WTC11 (cell line): ENCODE measurements around the gene OR2V2. TPM values are rescaled to one million over a fixed set of nuclear protein-coding genes. Genes with fewer than 3 reads are reported as not detected.

Source experiments
- ATAC-seq: fragments of 200-7000 bp; cut with Tn5 transposase; 2 replicates; pipeline ENCODE4 v1.10.0; 2021; ENCODE audit warnings: mild to moderate bottlenecking, moderate library complexity
- CTCF ChIA-PET: fragments of 300-600 bp; sonication (Branson Sonifier 250); formaldehyde crosslinking; loops from one replicate; lab custom pipeline; 2021; ENCODE audit warnings: antibody characterized with exemption; lab: Charles Lee
- POLR2A ChIA-PET: fragments of 350-600 bp; sonication (Branson Sonifier 250); formaldehyde crosslinking; loops from one replicate; lab custom pipeline; 2021; ENCODE audit warnings: antibody characterized with exemption; lab: Charles Lee
- DNase-seq: peaks from one replicate; pipeline ENCODE4 v3.0.0; 2021; ENCODE audit warnings: low spot score
- H3K27ac Mint-ChIP-seq: 2 replicates; pipeline ENCODE4 v1.8.0; 2021; ENCODE audit warnings: mixed read lengths
- H3K27me3 Mint-ChIP-seq: 2 replicates; pipeline ENCODE4 v1.8.0; 2021; ENCODE audit warnings: low read depth, mild to moderate bottlenecking, moderate library complexity, mixed read lengths
- H3K36me3 Mint-ChIP-seq: 2 replicates; pipeline ENCODE4 v1.8.0; 2021; ENCODE audit warnings: mixed read lengths
- H3K4me1 Mint-ChIP-seq: 2 replicates; pipeline ENCODE4 v1.8.0; 2022; ENCODE audit warnings: mixed read lengths
- H3K4me3 Mint-ChIP-seq: 2 replicates; pipeline ENCODE4 v1.8.0; 2021; ENCODE audit warnings: mild to moderate bottlenecking, moderate library complexity, mixed read lengths
- H3K9me3 Mint-ChIP-seq: 2 replicates; pipeline ENCODE4 v1.8.0; 2021; ENCODE audit warnings: mixed read lengths
- ARID4B ChIP-seq: sonication (generic); formaldehyde crosslinking; IDR thresholded peaks from 2 replicates; pipeline ENCODE4 v1.8.0; 2023; ENCODE audit warnings: missing genetic modification reagents, mild to moderate bottlenecking, borderline replicate concordance
- ATF1 ChIP-seq: sonication (generic); formaldehyde crosslinking; IDR thresholded peaks from 2 replicates; pipeline ENCODE4 v1.8.1; 2023; ENCODE audit warnings: mild to moderate bottlenecking, moderate library complexity, missing genetic modification reagents
- CBFB ChIP-seq: sonication (generic); formaldehyde crosslinking; IDR thresholded peaks from 2 replicates; pipeline ENCODE4 v1.8.1; 2022; ENCODE audit warnings: mild to moderate bottlenecking, low read depth, missing genetic modification reagents
- CREM ChIP-seq: sonication (generic); formaldehyde crosslinking; IDR thresholded peaks from 2 replicates; pipeline ENCODE4 v1.8.1; 2022; ENCODE audit warnings: mild to moderate bottlenecking, missing genetic modification reagents, moderate library complexity
- EMX1 ChIP-seq: fragments of 250-450 bp; sonication (Bioruptor Pico); IDR thresholded peaks from 2 replicates; pipeline ENCODE4 v1.8.0; 2021; ENCODE audit warnings: mild to moderate bottlenecking
- IRF1 ChIP-seq: sonication (generic); formaldehyde crosslinking; IDR thresholded peaks from 2 replicates; pipeline ENCODE4 v1.8.0; 2023; ENCODE audit warnings: missing genetic modification reagents
- NFE2L1 ChIP-seq: sonication (generic); formaldehyde crosslinking; IDR thresholded peaks from 2 replicates; pipeline ENCODE4 v1.8.1; 2023; ENCODE audit warnings: missing genetic modification reagents
- RORB ChIP-seq: fragments of 250-450 bp; sonication (Bioruptor Pico); IDR thresholded peaks from 2 replicates; pipeline ENCODE4 v1.9.0; 2021; ENCODE audit warnings: mild to moderate bottlenecking
- SMAD3 ChIP-seq: sonication (generic); formaldehyde crosslinking; IDR thresholded peaks from 2 replicates; pipeline ENCODE4 v1.8.0; 2022; ENCODE audit warnings: missing genetic modification reagents, mild to moderate bottlenecking, borderline replicate concordance
- ZNF121 ChIP-seq: sonication (generic); formaldehyde crosslinking; IDR thresholded peaks from 2 replicates; pipeline ENCODE4 v1.8.0; 2023; ENCODE audit warnings: missing genetic modification reagents
- ZNF317 ChIP-seq: sonication (generic); formaldehyde crosslinking; IDR thresholded peaks from 2 replicates; pipeline ENCODE4 v1.8.1; 2023; ENCODE audit warnings: low read depth, mild to moderate bottlenecking, moderate library complexity, missing genetic modification reagents, borderline replicate concordance
- total RNA-seq: library from RNA; stranded (reverse); gene quantifications from 3 replicates; pipeline ENCODE4 v1.2.3, GENCODE V29; 2021
- TF ChIP-seq, protein P1 (sequence below): sonication (generic); formaldehyde crosslinking; IDR thresholded peaks from 2 replicates; pipeline ENCODE4 v1.8.1; 2023; ENCODE audit warnings: mild to moderate bottlenecking, missing genetic modification reagents
- TF ChIP-seq, protein P2 (sequence below): sonication (generic); formaldehyde crosslinking; IDR thresholded peaks from 2 replicates; pipeline ENCODE4 v1.8.0; 2022; ENCODE audit warnings: missing genetic modification reagents
- TF ChIP-seq, protein P3 (sequence below): sonication (generic); formaldehyde crosslinking; IDR thresholded peaks from 2 replicates; pipeline ENCODE4 v1.8.0; 2022; ENCODE audit warnings: mild to moderate bottlenecking, missing genetic modification reagents
- TF ChIP-seq, protein P4 (sequence below): fragments of 250-450 bp; sonication (Bioruptor Pico); conservative IDR thresholded peaks from 2 replicates; pipeline ENCODE4 v1.9.0; 2021; ENCODE audit warnings: mild to moderate bottlenecking
- TF ChIP-seq, protein P5 (sequence below): fragments of 250-450 bp; sonication (Bioruptor Pico); IDR thresholded peaks from 2 replicates; pipeline ENCODE4 v1.9.0; 2021; ENCODE audit warnings: mild to moderate bottlenecking, borderline replicate concordance

OR2V2 gene
- total RNA-seq, 1 experiment from 2014 or later, result not detected

GRCh38 chr5:181204826-181205760, 57.7 kb downstream of the OR2V2 start, which contains the start of gene TRIM7:
TRIM7 (minus strand) TSS chr5:181205196; CDS start chr5:181205110, 86 bp downstream.
- CTCF ChIA-PET, result interaction anchor here (0.6 to 4.6 kb wide), 7 partner anchors 10 to 40 kb away, joined by 3 to 42 read pairs (median 5); partner anchors contain the start of gene TRIM41
- Mint-ChIP-seq H3K9me3 (no peaks in the 10 kb centered on the region), H3K36me3 (peaks cover 6% of the 10 kb centered on the region; the same call in 1 of the 2 replicates), H3K27me3 (peaks cover 72% of the 10 kb centered on the region), H3K4me1 (peaks cover 30% of the 10 kb centered on the region), H3K4me3 (peak within 1 kb of the TSS; percentile 94), H3K27ac (no peak within 1 kb of the TSS)
- ATAC-seq, result peak; percentile 1
- POLR2A ChIA-PET, result interaction anchor here (2.3 kb wide), 1 partner anchor 13 kb away, joined by 11 read pairs; no protein-coding TSS in a partner anchor
- peak; percentile 55 for DNase-seq
- TF ChIP-seq NFE2L1 (CRISPR knock-in tag) (no peak), IRF1 (CRISPR knock-in tag) (no peak), ATF1 (CRISPR knock-in tag) (no peak), ZNF121 (CRISPR knock-in tag) (0 out of 2 replicates have a peak, but pooled peaks have one; percentile 24), ZNF317 (CRISPR knock-in tag) (no peak), ARID4B (no peak), RORB (CRISPR knock-in tag) (no peak), EMX1 (CRISPR knock-in tag) (no peak), CREM (CRISPR knock-in tag) (no peak), SMAD3 (CRISPR knock-in tag) (no peak), CBFB (CRISPR knock-in tag) (no peak)
- TF ChIP-seq, protein P1, sequence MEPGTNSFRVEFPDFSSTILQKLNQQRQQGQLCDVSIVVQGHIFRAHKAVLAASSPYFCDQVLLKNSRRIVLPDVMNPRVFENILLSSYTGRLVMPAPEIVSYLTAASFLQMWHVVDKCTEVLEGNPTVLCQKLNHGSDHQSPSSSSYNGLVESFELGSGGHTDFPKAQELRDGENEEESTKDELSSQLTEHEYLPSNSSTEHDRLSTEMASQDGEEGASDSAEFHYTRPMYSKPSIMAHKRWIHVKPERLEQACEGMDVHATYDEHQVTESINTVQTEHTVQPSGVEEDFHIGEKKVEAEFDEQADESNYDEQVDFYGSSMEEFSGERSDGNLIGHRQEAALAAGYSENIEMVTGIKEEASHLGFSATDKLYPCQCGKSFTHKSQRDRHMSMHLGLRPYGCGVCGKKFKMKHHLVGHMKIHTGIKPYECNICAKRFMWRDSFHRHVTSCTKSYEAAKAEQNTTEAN, result 0 out of 2 replicates have a peak, but pooled peaks have one; percentile 6
- TF ChIP-seq, protein P2, sequence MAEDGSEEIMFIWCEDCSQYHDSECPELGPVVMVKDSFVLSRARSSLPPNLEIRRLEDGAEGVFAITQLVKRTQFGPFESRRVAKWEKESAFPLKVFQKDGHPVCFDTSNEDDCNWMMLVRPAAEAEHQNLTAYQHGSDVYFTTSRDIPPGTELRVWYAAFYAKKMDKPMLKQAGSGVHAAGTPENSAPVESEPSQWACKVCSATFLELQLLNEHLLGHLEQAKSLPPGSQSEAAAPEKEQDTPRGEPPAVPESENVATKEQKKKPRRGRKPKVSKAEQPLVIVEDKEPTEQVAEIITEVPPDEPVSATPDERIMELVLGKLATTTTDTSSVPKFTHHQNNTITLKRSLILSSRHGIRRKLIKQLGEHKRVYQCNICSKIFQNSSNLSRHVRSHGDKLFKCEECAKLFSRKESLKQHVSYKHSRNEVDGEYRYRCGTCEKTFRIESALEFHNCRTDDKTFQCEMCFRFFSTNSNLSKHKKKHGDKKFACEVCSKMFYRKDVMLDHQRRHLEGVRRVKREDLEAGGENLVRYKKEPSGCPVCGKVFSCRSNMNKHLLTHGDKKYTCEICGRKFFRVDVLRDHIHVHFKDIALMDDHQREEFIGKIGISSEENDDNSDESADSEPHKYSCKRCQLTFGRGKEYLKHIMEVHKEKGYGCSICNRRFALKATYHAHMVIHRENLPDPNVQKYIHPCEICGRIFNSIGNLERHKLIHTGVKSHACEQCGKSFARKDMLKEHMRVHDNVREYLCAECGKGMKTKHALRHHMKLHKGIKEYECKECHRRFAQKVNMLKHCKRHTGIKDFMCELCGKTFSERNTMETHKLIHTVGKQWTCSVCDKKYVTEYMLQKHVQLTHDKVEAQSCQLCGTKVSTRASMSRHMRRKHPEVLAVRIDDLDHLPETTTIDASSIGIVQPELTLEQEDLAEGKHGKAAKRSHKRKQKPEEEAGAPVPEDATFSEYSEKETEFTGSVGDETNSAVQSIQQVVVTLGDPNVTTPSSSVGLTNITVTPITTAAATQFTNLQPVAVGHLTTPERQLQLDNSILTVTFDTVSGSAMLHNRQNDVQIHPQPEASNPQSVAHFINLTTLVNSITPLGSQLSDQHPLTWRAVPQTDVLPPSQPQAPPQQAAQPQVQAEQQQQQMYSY, result peak; percentile 42; the same call in 1 of the 2 replicates
- TF ChIP-seq, protein P3, sequence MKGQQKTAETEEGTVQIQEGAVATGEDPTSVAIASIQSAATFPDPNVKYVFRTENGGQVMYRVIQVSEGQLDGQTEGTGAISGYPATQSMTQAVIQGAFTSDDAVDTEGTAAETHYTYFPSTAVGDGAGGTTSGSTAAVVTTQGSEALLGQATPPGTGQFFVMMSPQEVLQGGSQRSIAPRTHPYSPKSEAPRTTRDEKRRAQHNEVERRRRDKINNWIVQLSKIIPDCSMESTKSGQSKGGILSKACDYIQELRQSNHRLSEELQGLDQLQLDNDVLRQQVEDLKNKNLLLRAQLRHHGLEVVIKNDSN (CRISPR knock-in tag), result no peak
- TF ChIP-seq, protein P4, sequence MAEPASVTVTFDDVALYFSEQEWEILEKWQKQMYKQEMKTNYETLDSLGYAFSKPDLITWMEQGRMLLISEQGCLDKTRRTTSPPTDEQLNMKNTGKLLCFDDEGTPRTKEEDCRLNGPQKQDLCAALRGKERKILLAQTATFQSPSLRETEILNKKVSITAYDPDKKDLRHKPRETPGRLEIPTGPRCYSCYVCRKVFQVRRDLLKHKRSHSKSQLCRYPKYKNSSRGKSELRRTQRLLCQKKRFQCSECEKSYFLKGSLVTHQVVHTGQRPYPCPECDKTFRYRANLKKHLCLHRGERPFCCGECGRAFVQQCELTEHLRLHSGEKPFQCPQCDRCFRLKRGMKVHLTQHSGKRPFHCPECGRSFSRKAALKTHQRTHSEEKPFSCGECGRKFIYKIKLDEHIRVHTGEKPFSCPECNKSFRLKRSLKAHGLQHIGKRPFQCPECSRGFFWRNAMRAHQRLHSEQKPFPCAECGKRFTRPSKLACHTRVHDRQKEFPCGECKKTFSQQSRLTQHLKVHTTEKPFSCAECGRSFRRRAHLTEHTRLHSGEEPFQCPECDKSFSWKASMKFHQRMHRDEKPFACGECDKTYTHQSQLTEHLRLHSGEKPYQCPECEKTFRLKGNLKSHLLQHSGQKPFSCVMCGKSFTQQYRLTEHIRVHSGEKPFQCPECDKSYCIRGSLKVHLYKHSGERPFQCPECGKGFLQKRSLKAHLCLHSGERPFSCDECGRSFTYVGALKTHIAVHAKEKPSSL, result no peak
- TF ChIP-seq, protein P5, sequence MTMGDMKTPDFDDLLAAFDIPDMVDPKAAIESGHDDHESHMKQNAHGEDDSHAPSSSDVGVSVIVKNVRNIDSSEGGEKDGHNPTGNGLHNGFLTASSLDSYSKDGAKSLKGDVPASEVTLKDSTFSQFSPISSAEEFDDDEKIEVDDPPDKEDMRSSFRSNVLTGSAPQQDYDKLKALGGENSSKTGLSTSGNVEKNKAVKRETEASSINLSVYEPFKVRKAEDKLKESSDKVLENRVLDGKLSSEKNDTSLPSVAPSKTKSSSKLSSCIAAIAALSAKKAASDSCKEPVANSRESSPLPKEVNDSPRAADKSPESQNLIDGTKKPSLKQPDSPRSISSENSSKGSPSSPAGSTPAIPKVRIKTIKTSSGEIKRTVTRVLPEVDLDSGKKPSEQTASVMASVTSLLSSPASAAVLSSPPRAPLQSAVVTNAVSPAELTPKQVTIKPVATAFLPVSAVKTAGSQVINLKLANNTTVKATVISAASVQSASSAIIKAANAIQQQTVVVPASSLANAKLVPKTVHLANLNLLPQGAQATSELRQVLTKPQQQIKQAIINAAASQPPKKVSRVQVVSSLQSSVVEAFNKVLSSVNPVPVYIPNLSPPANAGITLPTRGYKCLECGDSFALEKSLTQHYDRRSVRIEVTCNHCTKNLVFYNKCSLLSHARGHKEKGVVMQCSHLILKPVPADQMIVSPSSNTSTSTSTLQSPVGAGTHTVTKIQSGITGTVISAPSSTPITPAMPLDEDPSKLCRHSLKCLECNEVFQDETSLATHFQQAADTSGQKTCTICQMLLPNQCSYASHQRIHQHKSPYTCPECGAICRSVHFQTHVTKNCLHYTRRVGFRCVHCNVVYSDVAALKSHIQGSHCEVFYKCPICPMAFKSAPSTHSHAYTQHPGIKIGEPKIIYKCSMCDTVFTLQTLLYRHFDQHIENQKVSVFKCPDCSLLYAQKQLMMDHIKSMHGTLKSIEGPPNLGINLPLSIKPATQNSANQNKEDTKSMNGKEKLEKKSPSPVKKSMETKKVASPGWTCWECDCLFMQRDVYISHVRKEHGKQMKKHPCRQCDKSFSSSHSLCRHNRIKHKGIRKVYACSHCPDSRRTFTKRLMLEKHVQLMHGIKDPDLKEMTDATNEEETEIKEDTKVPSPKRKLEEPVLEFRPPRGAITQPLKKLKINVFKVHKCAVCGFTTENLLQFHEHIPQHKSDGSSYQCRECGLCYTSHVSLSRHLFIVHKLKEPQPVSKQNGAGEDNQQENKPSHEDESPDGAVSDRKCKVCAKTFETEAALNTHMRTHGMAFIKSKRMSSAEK (CRISPR knock-in tag), result no peak
